Cardiac fibroblast (primary cell): ENCODE data around the gene CACNB4.

ENCODE experiments used
- DNase-seq, 2 donors: peaks; one replicate each; pipeline versions ENCODE4 v3.0.0 to v3.0.0-alpha.2; 2010; ENCODE audit warnings: low read depth in 2 of 2
- H3K4me3 ChIP-seq, 2 donors: replicated peaks in 1 of 2; 1 replicate in 1 of 2; 2 replicates in 1 of 2; pipeline ENCODE4 v1.5.1; 2011; ENCODE audit warnings: low read depth in 2 of 2, low read length in 2 of 2, mild to moderate bottlenecking in 2 of 2, moderate library complexity in 1 of 2
- TF ChIP-seq, protein P1 (sequence below): IDR thresholded peaks from one replicate; pipeline ENCODE4 v1.5.1; 2011; ENCODE audit warnings: low read depth, mild to moderate bottlenecking, low read length, inconsistent platforms

The CACNB4 gene

DNA sequence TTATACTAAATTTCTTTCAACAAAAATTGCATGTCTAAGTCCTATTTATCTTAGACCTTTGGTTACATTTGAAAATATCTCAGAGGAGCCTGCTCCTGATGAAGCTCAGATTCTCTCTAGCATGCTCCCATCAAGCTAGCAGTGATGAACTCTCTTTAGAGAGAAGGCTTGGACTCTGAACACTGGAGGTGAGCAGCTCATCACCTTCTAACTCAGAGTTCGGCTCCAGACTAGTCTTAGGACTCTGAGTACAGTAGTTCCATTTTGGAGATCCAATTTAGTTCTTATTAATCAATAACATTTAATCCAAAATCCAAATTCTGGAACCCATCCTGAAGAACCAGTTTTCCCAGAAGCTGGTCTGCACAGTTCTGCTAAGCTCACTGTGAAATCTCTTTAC, 107.8 kb downstream of the CACNB4 start:
- TF ChIP-seq, protein P1, sequence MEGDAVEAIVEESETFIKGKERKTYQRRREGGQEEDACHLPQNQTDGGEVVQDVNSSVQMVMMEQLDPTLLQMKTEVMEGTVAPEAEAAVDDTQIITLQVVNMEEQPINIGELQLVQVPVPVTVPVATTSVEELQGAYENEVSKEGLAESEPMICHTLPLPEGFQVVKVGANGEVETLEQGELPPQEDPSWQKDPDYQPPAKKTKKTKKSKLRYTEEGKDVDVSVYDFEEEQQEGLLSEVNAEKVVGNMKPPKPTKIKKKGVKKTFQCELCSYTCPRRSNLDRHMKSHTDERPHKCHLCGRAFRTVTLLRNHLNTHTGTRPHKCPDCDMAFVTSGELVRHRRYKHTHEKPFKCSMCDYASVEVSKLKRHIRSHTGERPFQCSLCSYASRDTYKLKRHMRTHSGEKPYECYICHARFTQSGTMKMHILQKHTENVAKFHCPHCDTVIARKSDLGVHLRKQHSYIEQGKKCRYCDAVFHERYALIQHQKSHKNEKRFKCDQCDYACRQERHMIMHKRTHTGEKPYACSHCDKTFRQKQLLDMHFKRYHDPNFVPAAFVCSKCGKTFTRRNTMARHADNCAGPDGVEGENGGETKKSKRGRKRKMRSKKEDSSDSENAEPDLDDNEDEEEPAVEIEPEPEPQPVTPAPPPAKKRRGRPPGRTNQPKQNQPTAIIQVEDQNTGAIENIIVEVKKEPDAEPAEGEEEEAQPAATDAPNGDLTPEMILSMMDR, result no peak
- DNase-seq, result no peak
- H3K4me3 ChIP-seq, result no peak overlapping the region

DNA sequence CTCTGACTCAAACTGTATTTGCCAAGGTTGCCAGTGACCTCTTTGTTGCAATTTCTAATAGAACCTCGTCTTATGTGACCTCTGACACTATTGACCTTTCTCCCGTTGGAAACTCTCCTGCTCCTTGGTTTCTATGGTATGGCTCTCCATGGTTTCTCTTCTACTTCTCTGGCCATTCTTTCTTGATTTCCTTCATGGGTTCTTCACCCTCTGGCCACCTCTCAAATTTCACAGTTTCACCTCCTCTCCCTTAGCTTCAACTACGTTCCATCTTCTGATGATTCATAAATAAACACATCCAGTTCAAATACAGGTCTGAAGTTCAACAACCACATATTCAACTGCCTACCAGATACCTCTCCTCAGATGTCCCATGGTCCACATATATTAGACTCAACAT, 109.5 kb downstream of the CACNB4 start:
- no peak for DNase-seq
- H3K4me3 ChIP-seq, result no peak overlapping the region
- TF ChIP-seq, protein P1, result no peak

DNA sequence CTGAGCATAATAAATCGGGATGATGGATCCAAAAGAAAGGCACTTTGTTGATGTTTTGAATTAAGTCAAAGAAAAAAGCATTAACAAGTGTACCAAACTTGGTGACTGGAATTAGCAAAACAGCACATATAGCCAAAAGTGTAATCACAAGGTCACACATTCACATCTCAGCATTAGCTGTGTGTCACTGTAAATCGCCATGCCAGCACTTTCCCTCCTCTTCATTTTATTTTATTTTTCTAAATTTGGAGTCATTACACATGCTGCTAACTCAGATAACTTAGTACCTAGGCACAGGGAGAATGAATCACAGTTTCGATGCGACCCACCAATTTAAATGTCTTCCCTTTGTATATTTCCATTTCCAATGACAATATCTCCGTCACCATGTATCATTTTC, 111.4 kb downstream of the CACNB4 start:
- TF ChIP-seq, protein P1, result no peak
- no peak overlapping the region for H3K4me3 ChIP-seq
- no peak for DNase-seq

DNA sequence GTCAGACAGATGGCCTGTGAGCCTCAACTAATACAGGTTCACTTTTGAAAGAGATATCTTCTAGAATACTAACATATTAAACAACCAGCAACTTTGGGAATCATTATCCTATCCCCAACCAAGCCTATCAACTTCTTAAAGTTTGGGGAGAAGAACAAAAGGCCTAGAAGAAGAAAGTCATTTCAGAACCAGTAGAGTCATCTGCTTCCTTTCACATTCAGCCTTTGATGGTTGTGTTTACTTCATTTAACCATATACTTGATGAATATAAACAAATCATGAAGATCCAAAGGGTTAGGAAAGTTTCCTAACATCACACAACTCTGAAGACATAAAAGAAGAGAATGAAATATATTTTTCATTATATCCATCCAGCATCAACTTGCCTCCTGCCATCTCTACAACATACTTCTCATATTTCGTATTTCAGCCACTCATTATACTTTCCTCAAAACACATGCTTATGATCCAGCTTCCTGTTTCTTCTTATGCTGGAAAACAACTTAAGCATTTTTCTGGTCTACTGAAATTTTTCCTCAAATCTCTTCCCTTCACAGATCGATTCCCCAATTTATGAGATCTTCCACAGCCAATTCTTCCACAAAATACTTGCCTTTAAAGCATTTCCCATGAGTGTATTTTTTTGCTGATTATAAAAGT, 114.3 kb downstream of the CACNB4 start:
- H3K4me3 ChIP-seq, result no peak overlapping the region
- TF ChIP-seq, protein P1, result no peak
- no peak for DNase-seq

DNA sequence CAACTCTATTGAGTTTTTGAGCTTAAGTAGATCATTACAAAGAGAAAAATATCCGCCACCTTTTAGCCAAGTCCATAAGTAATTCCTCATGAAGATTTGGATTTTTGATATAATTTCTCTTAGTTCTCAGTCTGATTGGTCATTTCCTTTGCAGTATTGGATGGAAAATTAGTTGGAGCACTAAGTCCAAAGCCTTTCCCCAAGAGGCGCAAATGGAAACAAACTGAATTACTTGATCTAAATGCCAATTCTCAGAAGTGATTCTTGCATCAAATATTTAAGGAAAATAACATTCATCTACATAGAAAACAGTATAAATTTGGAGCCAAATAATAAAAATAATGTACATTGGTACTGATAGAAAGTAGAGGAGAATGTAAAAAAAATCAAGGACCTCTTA, 115.6 kb downstream of the CACNB4 start:
- no peak overlapping the region for H3K4me3 ChIP-seq
- no peak for DNase-seq
- TF ChIP-seq, protein P1, result no peak

DNA sequence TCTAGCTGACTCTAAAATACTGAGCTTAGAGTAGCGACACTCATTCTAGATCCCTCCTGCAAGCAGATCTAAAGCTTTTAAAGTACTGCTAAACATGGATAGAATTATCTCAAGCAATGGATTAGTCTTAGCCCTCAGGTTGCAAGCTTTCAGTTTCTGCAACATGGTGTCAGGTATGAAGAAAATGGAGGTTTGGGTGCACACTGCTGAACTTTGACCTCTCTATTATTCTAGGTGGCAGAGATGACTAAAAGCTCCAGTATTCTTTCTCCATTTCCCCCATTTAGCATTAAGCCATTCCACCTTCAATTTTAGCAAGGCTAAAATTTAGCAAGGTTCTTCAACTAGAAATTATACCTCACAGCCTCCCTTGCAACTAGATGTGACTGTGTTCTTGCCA, 117.0 kb downstream of the CACNB4 start:
- no peak overlapping the region for H3K4me3 ChIP-seq
- no peak for DNase-seq
- TF ChIP-seq, protein P1, result no peak

DNA sequence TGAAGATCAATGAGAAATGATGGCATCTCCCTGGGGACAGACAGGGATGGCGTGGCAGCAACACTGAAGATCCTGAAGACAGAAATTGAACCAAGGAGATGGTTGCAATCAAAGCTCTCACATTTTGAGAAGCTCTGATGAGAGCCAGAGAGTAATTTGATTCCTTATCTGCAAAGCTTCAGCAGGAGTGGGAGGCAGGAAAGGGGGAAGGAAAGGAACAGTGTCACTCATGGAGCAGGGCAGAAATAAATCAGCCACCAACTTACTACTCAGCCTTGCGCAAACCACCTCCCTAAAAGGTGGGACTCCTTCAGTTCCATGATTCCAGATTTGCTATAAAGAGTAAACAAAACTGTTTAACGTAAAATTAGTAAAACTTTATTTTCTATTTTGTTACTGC, 119.2 kb downstream of the CACNB4 start:
- DNase-seq, result no peak
- TF ChIP-seq, protein P1, result no peak
- no peak overlapping the region for H3K4me3 ChIP-seq
